ENCODE measurements around the gene ZNF853.

- TF ChIP-seq, protein P1, sequence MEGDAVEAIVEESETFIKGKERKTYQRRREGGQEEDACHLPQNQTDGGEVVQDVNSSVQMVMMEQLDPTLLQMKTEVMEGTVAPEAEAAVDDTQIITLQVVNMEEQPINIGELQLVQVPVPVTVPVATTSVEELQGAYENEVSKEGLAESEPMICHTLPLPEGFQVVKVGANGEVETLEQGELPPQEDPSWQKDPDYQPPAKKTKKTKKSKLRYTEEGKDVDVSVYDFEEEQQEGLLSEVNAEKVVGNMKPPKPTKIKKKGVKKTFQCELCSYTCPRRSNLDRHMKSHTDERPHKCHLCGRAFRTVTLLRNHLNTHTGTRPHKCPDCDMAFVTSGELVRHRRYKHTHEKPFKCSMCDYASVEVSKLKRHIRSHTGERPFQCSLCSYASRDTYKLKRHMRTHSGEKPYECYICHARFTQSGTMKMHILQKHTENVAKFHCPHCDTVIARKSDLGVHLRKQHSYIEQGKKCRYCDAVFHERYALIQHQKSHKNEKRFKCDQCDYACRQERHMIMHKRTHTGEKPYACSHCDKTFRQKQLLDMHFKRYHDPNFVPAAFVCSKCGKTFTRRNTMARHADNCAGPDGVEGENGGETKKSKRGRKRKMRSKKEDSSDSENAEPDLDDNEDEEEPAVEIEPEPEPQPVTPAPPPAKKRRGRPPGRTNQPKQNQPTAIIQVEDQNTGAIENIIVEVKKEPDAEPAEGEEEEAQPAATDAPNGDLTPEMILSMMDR (conservative IDR thresholded peaks at IDR 0.05; ENCODE audit: low read length): no peak
- no peak for TF ChIP-seq EZH2phosphoT487 (IDR thresholded peaks at IDR 0.05; ENCODE audit: borderline replicate concordance, low read depth, low read length)
These were observed 8.4 kb upstream of the ZNF853 start for GRCh38 chr7:6606866-6607583.

Measured in OCI-LY7 (cell line).